Measurements from ENCODE around the gene CERS4.
"Not testable (repeated sequence)": the region's sequence is repeated elsewhere in the genome, so short reads cannot be mapped to it uniquely, and the experiment has no call there.

CERS4 gene

DNA sequence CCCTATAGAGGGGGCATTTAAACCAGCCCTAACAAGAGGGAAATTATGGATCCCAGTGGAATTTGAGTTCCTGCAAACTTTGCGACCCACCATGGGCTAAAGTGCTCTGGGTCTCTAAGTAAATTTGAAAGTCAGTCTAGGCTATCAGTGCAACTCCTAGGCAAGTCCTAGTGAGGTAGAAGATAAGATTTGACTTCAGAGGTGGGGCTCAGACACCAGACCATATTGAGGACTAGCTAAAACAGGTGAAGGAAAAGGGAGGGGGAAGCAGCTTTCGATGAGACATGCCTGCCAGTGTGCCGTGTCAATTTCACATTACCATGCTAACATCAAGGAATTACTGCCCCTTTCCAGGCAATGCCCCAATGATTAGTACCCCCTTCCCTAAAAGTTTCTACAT, 60.6 kb downstream of the CERS4 start:
- DNase-seq: no peak

DNA sequence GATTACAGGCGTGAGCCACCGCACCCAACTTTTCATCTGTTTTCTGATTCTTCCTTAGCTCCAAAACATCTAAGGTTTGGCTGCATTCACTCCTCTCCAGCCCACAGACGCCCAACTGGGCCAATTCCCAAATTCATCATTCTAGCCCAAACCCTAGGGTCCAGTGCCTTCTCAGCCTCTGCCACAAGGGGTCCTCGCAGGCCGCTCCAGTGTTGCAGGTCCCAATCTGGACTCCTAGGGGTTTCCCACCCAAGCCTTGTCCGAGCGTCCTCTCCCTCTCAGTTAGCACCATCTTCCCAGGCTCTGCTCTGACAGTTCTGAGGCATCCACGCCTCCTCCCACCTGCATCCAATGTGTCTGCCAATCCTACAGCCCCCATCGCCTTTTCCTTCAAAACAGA, 67.3 kb downstream of the CERS4 start:
- not testable (repeated sequence) for DNase-seq

DNA sequence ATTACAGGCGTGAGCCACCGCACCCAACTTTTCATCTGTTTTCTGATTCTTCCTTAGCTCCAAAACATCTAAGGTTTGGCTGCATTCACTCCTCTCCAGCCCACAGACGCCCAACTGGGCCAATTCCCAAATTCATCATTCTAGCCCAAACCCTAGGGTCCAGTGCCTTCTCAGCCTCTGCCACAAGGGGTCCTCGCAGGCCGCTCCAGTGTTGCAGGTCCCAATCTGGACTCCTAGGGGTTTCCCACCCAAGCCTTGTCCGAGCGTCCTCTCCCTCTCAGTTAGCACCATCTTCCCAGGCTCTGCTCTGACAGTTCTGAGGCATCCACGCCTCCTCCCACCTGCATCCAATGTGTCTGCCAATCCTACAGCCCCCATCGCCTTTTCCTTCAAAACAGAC, 82.2 kb downstream of the CERS4 start:
- not testable (repeated sequence) for DNase-seq

GRCh38 chr19:8302357-8302691, 93.2 kb downstream of the CERS4 start:
- DNase-seq: no peak

- no peak for DNase-seq
Measured at GRCh38 chr19:8302734-8303133, 93.6 kb downstream of the CERS4 start.

DNA sequence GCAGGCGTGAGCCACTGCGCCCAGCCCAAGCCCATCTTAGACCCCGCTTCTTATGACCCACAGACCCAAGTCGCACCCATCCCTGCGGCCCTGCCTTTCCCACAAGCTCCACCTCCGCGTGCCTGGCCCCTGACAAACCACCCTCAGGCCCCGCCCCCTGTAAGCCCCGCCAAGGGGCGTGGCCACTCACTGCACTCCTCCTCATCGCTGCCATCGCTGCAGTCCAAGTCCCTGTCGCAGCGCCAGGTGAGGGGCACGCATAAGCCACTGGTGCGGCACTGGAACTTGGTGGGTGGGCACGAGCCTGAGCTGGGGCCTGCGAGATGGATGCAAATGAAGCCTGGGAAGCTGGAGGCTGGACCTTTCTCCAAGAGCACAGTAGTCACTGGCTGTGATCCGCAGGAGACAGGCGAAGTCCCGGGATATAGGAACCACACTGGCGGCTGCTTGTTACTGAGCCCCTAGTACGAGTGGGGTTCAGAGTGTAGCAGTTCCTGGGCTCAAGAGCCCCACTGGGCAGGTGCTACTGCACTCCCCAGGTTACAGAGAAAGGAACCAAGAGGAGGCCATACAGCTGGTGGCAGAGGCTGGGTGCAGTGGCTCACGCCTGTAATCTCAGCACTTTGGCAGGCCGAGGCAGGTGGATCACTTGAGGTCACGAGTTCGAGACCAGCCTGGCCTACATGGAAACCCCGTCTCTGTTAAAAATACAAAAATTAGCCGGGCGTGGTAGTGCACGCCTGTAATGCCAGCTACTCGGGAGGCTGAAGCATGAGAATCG, 95.9 kb downstream of the CERS4 start:
- no peak for DNase-seq

- no peak for DNase-seq
Measured at GRCh38 chr19:8305798-8306197, 96.6 kb downstream of the CERS4 start.

- DNase-seq: no peak
Measured at GRCh38 chr19:8306235-8307054, 97.3 kb downstream of the CERS4 start.

DNA sequence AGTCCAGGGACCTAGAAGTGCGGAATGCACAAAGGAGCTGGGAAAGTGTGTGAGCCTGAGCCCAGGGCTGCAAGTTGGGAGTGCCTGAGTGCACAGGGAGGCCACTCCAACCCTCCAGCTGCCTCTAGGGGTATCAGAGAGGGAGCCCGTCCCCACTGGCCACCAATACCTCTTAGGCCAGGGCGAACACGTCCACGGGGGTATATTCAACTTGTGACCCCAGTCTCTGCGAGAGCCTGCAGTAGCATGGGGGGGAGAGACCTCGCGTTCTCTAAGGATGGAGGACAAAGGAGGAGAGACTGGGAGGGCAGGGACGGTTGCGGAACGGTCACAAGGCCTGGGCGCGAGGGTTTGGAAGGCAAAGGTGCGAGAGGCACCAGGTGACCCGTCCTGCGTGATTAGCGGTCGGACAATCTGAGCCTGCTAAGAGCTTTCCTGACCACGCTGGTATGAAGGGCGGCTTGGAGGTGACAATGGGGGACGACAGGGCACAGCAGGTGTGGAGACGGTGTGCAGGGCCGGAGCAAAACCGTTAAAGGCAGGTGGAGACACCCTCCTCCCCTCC, 98.3 kb downstream of the CERS4 start:
- DNase-seq: no peak

DNA sequence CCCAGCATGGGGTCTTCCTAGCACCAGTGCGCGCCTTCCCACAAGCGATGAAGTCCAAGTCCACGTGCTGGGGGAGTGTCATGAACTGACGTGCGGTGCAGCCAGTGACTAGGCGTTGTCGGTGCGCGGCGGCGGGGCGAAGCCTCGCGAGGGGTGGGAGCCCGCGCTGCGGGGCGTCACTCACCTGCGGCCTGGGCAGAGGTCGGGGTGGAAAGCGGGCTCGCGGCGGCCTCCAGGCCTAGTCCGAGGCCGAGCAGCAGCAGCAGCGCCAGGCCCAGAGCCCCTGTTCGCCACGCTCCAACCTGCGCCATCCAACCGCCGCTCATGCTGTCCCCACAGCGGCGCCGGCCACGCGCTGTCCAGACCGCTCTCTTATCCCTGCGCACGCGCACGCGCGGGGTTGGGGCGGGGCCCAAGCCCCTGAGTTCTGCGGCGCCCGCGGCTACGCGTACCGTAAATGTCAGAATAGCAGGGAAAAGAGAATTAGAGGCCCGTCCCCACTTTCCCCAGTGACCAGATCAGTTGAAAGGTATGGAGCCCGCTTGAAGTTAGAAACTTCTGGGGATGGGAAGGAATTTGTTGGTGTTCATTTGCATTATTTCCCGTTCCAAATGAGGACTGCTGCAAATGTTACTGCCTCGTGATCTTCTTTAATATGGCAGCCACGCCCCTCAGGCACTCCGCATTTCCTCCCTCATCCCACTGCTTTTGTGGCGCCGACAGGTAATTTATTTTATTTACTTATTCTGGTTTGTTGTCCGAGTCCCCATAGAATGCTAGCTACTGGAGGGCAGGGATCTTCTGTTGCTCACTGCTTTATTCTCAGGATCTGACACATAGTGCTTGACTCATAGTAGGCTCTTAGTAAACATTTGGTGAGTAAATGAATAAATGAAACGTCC, 99.0 kb downstream of the CERS4 start, which contains the start of gene CD320:
CD320 (minus strand) TSS at position 394 of the 902 bp plus-strand sequence; CDS start at position 326, 68 bp downstream.
- peak; percentile 27 for DNase-seq

- no peak for DNase-seq
Measured at GRCh38 chr19:8308891-8309291, 99.7 kb downstream of the CERS4 start.

- no peak for DNase-seq
Measured at GRCh38 chr19:8310342-8311055, 101.3 kb downstream of the CERS4 start.

- DNase-seq: no peak
Measured at GRCh38 chr19:8311461-8312260, 102.5 kb downstream of the CERS4 start.
